ENCODE data around the gene TCEANC2. TPM values are rescaled to one million over a fixed set of nuclear protein-coding genes. Genes with fewer than 3 reads are reported as not detected.
A peak's percentile ranks its signal among the peaks of the same experiment; 100 is the strongest.

The TCEANC2 gene
- total and polyA plus RNA-seq, 2 experiments from 2014 or later = 6.0 to 6.3 TPM

DNA sequence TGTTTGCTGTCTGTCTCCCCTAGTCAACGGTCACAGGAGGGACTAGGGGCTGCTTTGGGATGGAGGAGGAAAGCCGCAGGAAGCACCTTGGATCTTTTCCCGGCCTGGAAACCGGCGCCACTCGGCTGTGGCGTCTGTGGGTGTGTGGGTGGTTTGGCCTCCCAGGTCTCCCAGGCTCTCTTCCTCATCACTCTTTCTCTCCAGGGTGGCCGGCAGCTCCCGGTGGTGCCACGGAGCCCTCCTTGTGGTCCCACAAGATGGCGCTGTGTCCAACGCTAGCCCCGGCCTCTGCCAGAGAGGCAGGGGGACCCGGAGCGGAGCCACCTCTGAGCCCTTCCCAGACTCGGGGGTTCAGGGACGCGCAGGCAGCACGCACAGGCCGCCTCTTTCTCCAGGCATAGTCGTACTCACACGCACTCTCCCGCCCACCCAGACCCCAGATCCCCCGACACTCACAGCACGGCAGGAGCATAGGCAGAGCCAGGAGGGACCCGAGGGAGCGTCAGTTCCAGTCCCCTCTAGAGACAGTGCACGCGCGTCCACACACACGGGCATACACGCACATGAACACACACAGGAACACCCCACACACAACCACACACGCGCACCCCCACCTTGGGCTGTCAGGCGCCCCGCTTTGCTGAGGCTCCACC, 68.2 kb downstream of the TCEANC2 start:
- Histone ChIP-seq H3F3A (replicated peaks; ENCODE audit: low read depth) (no peaks in the 10 kb centered on the region), H2AFZ (peak overlapping the region; percentile 99), H4K20me1 (replicated peaks; ENCODE audit: insufficient read depth) (no peaks in the 10 kb centered on the region), H3K27me3 (ENCODE audit: insufficient read depth) (peaks cover 14% of the 10 kb centered on the region), H3K9me2 (ENCODE audit: insufficient read depth) (no peaks in the 10 kb centered on the region), H3K27ac (ENCODE audit: low read depth) (no peak overlapping the region), H3K4me3 (peak overlapping the region; percentile 49), H3K79me2 (replicated peaks; ENCODE audit: insufficient read depth) (no peaks in the 10 kb centered on the region), H3K4me2 (peak overlapping the region; percentile 80), H3K4me1 (ENCODE audit: insufficient read depth) (peaks cover 9% of the 10 kb centered on the region; the same call in 1 of the 2 replicates), H3K36me3 (ENCODE audit: insufficient read depth) (no peaks in the 10 kb centered on the region)
- H3K4me3 Mint-ChIP-seq = peak overlapping the region; percentile 65
- H3K27ac Mint-ChIP-seq = 0 out of 2 replicates have a peak overlapping the region, but pooled peaks have one; percentile 47
- peaks cover 16% of the 10 kb centered on the region for H3K27me3 Mint-ChIP-seq (ENCODE audit: insufficient read depth, low read depth, poor library complexity)
- peaks cover 20% of the 10 kb centered on the region for H3K4me1 Mint-ChIP-seq
- DNase-seq (ENCODE audit: low spot score) (peak; percentile 87), ATAC-seq (peak; percentile 90)
- no peaks in the 10 kb centered on the region for H3K36me3 Mint-ChIP-seq (ENCODE audit: low read depth)
- TF ChIP-seq ETS1 (IDR thresholded peaks at IDR 0.05) = no peak
- TF ChIP-seq, protein P1, sequence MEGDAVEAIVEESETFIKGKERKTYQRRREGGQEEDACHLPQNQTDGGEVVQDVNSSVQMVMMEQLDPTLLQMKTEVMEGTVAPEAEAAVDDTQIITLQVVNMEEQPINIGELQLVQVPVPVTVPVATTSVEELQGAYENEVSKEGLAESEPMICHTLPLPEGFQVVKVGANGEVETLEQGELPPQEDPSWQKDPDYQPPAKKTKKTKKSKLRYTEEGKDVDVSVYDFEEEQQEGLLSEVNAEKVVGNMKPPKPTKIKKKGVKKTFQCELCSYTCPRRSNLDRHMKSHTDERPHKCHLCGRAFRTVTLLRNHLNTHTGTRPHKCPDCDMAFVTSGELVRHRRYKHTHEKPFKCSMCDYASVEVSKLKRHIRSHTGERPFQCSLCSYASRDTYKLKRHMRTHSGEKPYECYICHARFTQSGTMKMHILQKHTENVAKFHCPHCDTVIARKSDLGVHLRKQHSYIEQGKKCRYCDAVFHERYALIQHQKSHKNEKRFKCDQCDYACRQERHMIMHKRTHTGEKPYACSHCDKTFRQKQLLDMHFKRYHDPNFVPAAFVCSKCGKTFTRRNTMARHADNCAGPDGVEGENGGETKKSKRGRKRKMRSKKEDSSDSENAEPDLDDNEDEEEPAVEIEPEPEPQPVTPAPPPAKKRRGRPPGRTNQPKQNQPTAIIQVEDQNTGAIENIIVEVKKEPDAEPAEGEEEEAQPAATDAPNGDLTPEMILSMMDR (conservative IDR thresholded peaks at IDR 0.05; ENCODE audit: low read depth in 2 of 2) = peak; percentile 70 to 94
- no peaks in the 10 kb centered on the region for H3K9me3 Mint-ChIP-seq

- peak overlapping the region; percentile 49 for H3K4me3 ChIP-seq
- TF ChIP-seq REST (IDR thresholded peaks at IDR 0.05; ENCODE audit: unreplicated experiment) (no peak), STAT1 (IDR thresholded peaks at IDR 0.05; ENCODE audit: unreplicated experiment) (no peak), NANOG (IDR thresholded peaks at IDR 0.05; ENCODE audit: borderline replicate concordance) (no peak)
- no peak for DNase-seq (ENCODE audit: low spot score)
- H3K4me1 ChIP-seq (ENCODE audit: insufficient read depth) = peaks cover 9% of the 10 kb centered on the region; the same call in 1 of the 2 replicates
- Mint-ChIP-seq H3K4me1 (peaks cover 20% of the 10 kb centered on the region), H3K9me3 (no peaks in the 10 kb centered on the region), H3K4me3 (peak overlapping the region; percentile 65), H3K36me3 (ENCODE audit: low read depth) (no peaks in the 10 kb centered on the region), H3K27ac (no peak overlapping the region), H3K27me3 (ENCODE audit: insufficient read depth, low read depth, poor library complexity) (peaks cover 16% of the 10 kb centered on the region)
- H3K27me3 ChIP-seq (ENCODE audit: insufficient read depth) = peaks cover 14% of the 10 kb centered on the region
- H3K9me2 ChIP-seq (ENCODE audit: insufficient read depth) = no peaks in the 10 kb centered on the region
- H3K27ac ChIP-seq (ENCODE audit: low read depth) = no peak overlapping the region
- H3F3A ChIP-seq (replicated peaks; ENCODE audit: low read depth) = no peaks in the 10 kb centered on the region
- peak overlapping the region; percentile 80 for H3K4me2 ChIP-seq
- no peaks in the 10 kb centered on the region for H3K79me2 ChIP-seq (replicated peaks; ENCODE audit: insufficient read depth)
- H3K36me3 ChIP-seq (ENCODE audit: insufficient read depth) = no peaks in the 10 kb centered on the region
- peak overlapping the region; percentile 99; the same call in 1 of the 2 replicates for H2AFZ ChIP-seq
- no peaks in the 10 kb centered on the region for H4K20me1 ChIP-seq (replicated peaks; ENCODE audit: insufficient read depth)
- peak; percentile 19 for ATAC-seq
Observed at GRCh38 chr1:54122135-54122751, 68.8 kb downstream of the TCEANC2 start.
